GM18868 (cell line): Measurements from ENCODE around the gene CCDC87.

Source experiments
- ATAC-seq: cut with Tn5 transposase; IDR thresholded peaks from one replicate; pipeline ENCODE4 v1.9.1; 2021; ENCODE audit warnings: mild to moderate bottlenecking, moderate library complexity; ENCODE audit not compliant: unreplicated experiment

CCDC87 gene

GRCh38 chr11:66581261-66581660 is 11.6 kb downstream of the CCDC87 start:
- no peak for ATAC-seq

GRCh38 chr11:66580803-66581202 is 12.1 kb downstream of the CCDC87 start:
- no peak for ATAC-seq

- ATAC-seq, result no peak
Measured at GRCh38 chr11:66579017-66579606, 13.8 kb downstream of the CCDC87 start.

- ATAC-seq, result no peak
Measured at GRCh38 chr11:66570850-66571180, 22.0 kb downstream of the CCDC87 start.

- no peak for ATAC-seq
Measured at GRCh38 chr11:66570079-66570849, 22.6 kb downstream of the CCDC87 start.

- no peak for ATAC-seq
Measured at GRCh38 chr11:66569076-66569475, 23.8 kb downstream of the CCDC87 start.

GRCh38 chr11:66568124-66568916 is 24.5 kb downstream of the CCDC87 start, which contains the start of gene CTSF:
Gene CTSF, minus strand, starts transcription at chr11:66568606. Its CDS starts 120 bp downstream, at chr11:66568486.
- ATAC-seq, result no peak

GRCh38 chr11:66567787-66568123 is 25.1 kb downstream of the CCDC87 start:
- no peak for ATAC-seq

GRCh38 chr11:66566221-66566620 is 26.6 kb downstream of the CCDC87 start:
- no peak for ATAC-seq

- ATAC-seq, result no peak
Measured at GRCh38 chr11:66564984-66565383, 27.9 kb downstream of the CCDC87 start.

GRCh38 chr11:66564538-66564937 is 28.3 kb downstream of the CCDC87 start:
- no peak for ATAC-seq

GRCh38 chr11:66563832-66564231 is 29.0 kb downstream of the CCDC87 start:
- ATAC-seq, result no peak

GRCh38 chr11:66562907-66563583 is 29.8 kb downstream of the CCDC87 start:
- ATAC-seq, result no peak

- ATAC-seq, result no peak
Measured at GRCh38 chr11:66562275-66562674, 30.6 kb downstream of the CCDC87 start.

- no peak for ATAC-seq
Measured at GRCh38 chr11:66561975-66562248, 31.0 kb downstream of the CCDC87 start.

- no peak for ATAC-seq
Measured at GRCh38 chr11:66561178-66561974, 31.5 kb downstream of the CCDC87 start.

GRCh38 chr11:66559866-66560676 is 32.8 kb downstream of the CCDC87 start:
- ATAC-seq, result no peak

- no peak for ATAC-seq
Measured at GRCh38 chr11:66559142-66559865, 33.6 kb downstream of the CCDC87 start.

GRCh38 chr11:66557733-66558326 is 35.0 kb downstream of the CCDC87 start:
- ATAC-seq, result no peak
